Suprapubic skin (tissue), 4 donors: ENCODE measurements around the gene TMEM59L.

Experiments used
- CTCF ChIP-seq, 2 donors: fragments of 200-600 bp in 1 of 2; fragments of 450-650 bp in 1 of 2; sonication (generic) in 1 of 2; IDR thresholded peaks; one replicate each; pipeline ENCODE4 v1.5.1; 2016 to 2019; ENCODE audit warnings: antibody characterized with exemption in 2 of 2, mild to moderate bottlenecking in 1 of 2, moderate library complexity in 1 of 2
- EP300 ChIP-seq: sonication (generic); formaldehyde crosslinking; IDR thresholded peaks from one replicate; pipeline ENCODE4 v1.6.1; 2017; ENCODE audit warnings: antibody characterized with exemption
- POLR2A ChIP-seq, 2 donors: fragments of 450-650 bp; IDR thresholded peaks; one replicate each; pipeline ENCODE4 v1.6.1; 2017; ENCODE audit warnings: antibody characterized with exemption in 2 of 2, mild to moderate bottlenecking in 2 of 2, moderate library complexity in 2 of 2
- POLR2AphosphoS5 ChIP-seq, 3 donors: sonication (generic); formaldehyde crosslinking; IDR thresholded peaks; one replicate each; pipeline ENCODE4 v1.6.1; 2017; ENCODE audit warnings: antibody characterized with exemption in 3 of 3

- TF ChIP-seq CTCF (IDR thresholded peaks at IDR 0.05), result no peak
- TF ChIP-seq EP300, result no peak
- TF ChIP-seq POLR2AphosphoS5 (IDR thresholded peaks at IDR 0.05), result no peak
- TF ChIP-seq POLR2A (IDR thresholded peaks at IDR 0.05), result no peak
Observed at GRCh38 chr19:18635831-18636182, 23.1 kb downstream of the TMEM59L start.
